GM12878 (cell line): ENCODE measurements around the gene SP8. TPM values are rescaled to one million over a fixed set of nuclear protein-coding genes. Genes with fewer than 3 reads are reported as not detected.

Source experiments
- ATAC-seq: fragments of 200-7000 bp; cut with Tn5 transposase; 3 replicates; pipeline ENCODE4 v1.9.1; 2020; ENCODE audit warnings: mild to moderate bottlenecking, moderate library complexity
- BruUV-seq: library from RNA; stranded (reverse); fragments of 400-500 nt; replicated peaks from 2 replicates; lab custom pipeline; 2021; lab: Mats Ljungman, UMichigan
- CTCF ChIA-PET: fragments of 300-600 bp; sonication (Branson Sonifier 250); formaldehyde crosslinking; extraction: SDS; loops from one replicate; lab custom pipeline; 2021; ENCODE audit warnings: inconsistent platforms; lab: Yijun Ruan, JAX
- POLR2A ChIA-PET: fragments of 350-600 bp; formaldehyde crosslinking; extraction: SDS; loops from one replicate; lab custom pipeline; 2021; ENCODE audit warnings: inconsistent platforms; lab: Charles Lee
- RAD21 ChIA-PET: fragments of 300-600 bp; sonication (Branson Sonifier 250); formaldehyde crosslinking; loops from one replicate; lab custom pipeline; 2023; ENCODE audit warnings: antibody characterized with exemption; ENCODE audit not compliant: unreplicated experiment; lab: Charles Lee
- SMC1A ChIA-PET: fragments of 300-600 bp; sonication (Branson Sonifier 250); formaldehyde crosslinking; loops from one replicate; lab custom pipeline; 2023; ENCODE audit not compliant: unreplicated experiment, uncharacterized antibody; lab: Charles Lee
- DNase-seq: peaks from one replicate; pipeline ENCODE4 v3.0.0-alpha.2; 2011; ENCODE audit warnings: low read depth, low spot score
- FAIRE-seq: peaks from 3 replicates; lab custom pipeline; 2011; peaks lifted over from hg19 to GRCh38; lab: Jason Lieb, UNC
- H2AFZ ChIP-seq: 2 replicates; pipeline ENCODE4 v1.6.0; 2011; ENCODE audit warnings: low read depth, low read length, control low read depth; ENCODE audit not compliant: control insufficient read depth
- H3K27ac ChIP-seq: 2 replicates; pipeline ENCODE4 v1.5.1; 2011; ENCODE audit warnings: control low read depth; ENCODE audit not compliant: control insufficient read depth, insufficient read depth
- H3K27me3 ChIP-seq, 2 experiments: replicated peaks in 1 of 2; 2 replicates each; pipeline versions ENCODE4 v1.6.0 to v1.6.1; 2011; ENCODE audit warnings: low read length in 1 of 2; ENCODE audit not compliant: control insufficient read depth in 2 of 2, insufficient read depth in 2 of 2
- H3K36me3 ChIP-seq, 2 experiments: 2 replicates each; pipeline ENCODE4 v1.5.1; 2011; ENCODE audit warnings: low read length in 1 of 2; ENCODE audit not compliant: control insufficient read depth in 2 of 2, insufficient read depth in 2 of 2
- H3K4me1 ChIP-seq: 2 replicates; pipeline ENCODE4 v1.6.1; 2011; ENCODE audit warnings: mild to moderate bottlenecking, low read length, moderate library complexity, mixed read lengths; ENCODE audit not compliant: control insufficient read depth, insufficient read depth
- H3K4me2 ChIP-seq: 2 replicates; pipeline ENCODE4 v1.6.0; 2011; ENCODE audit warnings: control low read depth; ENCODE audit not compliant: control insufficient read depth, insufficient read depth
- H3K4me3 ChIP-seq: fragments of 200-600 bp; sonication (generic); 2 replicates; pipeline ENCODE4 v1.5.1; 2016
- H3K79me2 ChIP-seq: 2 replicates; pipeline ENCODE4 v1.6.0; 2011; ENCODE audit warnings: low read length; ENCODE audit not compliant: control insufficient read depth, insufficient read depth
- H3K9ac ChIP-seq: 2 replicates; pipeline ENCODE4 v1.8.0; 2011; ENCODE audit warnings: low read length, control low read depth, mixed read lengths; ENCODE audit not compliant: control insufficient read depth, insufficient read depth
- H3K9me3 ChIP-seq: replicated peaks from 3 replicates; pipeline ENCODE4 v1.5.1; 2011; ENCODE audit warnings: mild to moderate bottlenecking, low read length; ENCODE audit not compliant: control insufficient read depth, insufficient read depth
- H4K20me1 ChIP-seq: 2 replicates; pipeline ENCODE4 v1.6.0; 2011; ENCODE audit not compliant: control insufficient read depth, insufficient read depth
- BACH1 ChIP-seq: fragments of 450-650 bp; IDR thresholded peaks from 2 replicates; pipeline ENCODE4 v1.6.1; 2017; ENCODE audit warnings: mild to moderate bottlenecking, borderline replicate concordance
- CREM ChIP-seq: IDR thresholded peaks from 2 replicates; pipeline ENCODE4 v1.6.1; 2014; ENCODE audit warnings: antibody characterized with exemption, low read depth
- IRF3 ChIP-seq: fragments of 450-650 bp; IDR thresholded peaks from 2 replicates; pipeline ENCODE4 v1.6.1; 2014; ENCODE audit warnings: mild to moderate bottlenecking
- MTA2 ChIP-seq: fragments of 450-650 bp; IDR thresholded peaks from 2 replicates; pipeline ENCODE4 v1.6.1; 2016; ENCODE audit warnings: low read depth, mild to moderate bottlenecking, moderate library complexity
- MYC ChIP-seq: IDR thresholded peaks from 2 replicates; pipeline ENCODE4 v1.6.1; 2011; ENCODE audit warnings: mild to moderate bottlenecking, low read length, moderate library complexity, inconsistent platforms; ENCODE audit not compliant: insufficient read depth, insufficient replicate concordance, insufficient read length, severe bottlenecking
- RELB ChIP-seq: fragments of 450-650 bp; IDR thresholded peaks from 2 replicates; pipeline ENCODE4 v1.6.1; 2017; ENCODE audit warnings: low read depth, mild to moderate bottlenecking, moderate library complexity
- REST ChIP-seq: IDR thresholded peaks from 2 replicates; pipeline ENCODE4 v1.6.1; 2012; ENCODE audit warnings: mild to moderate bottlenecking, low read depth, low read length
- SREBF2 ChIP-seq: IDR thresholded peaks from 2 replicates; pipeline ENCODE4 v1.6.1; 2012; ENCODE audit warnings: mild to moderate bottlenecking, low read length
- ZBED1 ChIP-seq: IDR thresholded peaks from 2 replicates; pipeline ENCODE4 v1.6.1; 2016; ENCODE audit warnings: borderline replicate concordance
- ZNF24 ChIP-seq: fragments of 450-650 bp; IDR thresholded peaks from 2 replicates; pipeline ENCODE4 v1.6.1; 2017; ENCODE audit warnings: antibody characterized with exemption, mild to moderate bottlenecking
- ZNF622 ChIP-seq: fragments of 450-650 bp; IDR thresholded peaks from 2 replicates; pipeline ENCODE4 v1.6.1; 2017; ENCODE audit warnings: mild to moderate bottlenecking, inconsistent platforms
- WGBS: methylation state at CpG from one replicate; pipeline ENCODE4 v1.1.6; 2016; ENCODE audit warnings: low lambda C conversion rate; ENCODE audit not compliant: insufficient replicate concordance, insufficient coverage; ENCODE audit errors: missing lambda C conversion rate; 5-methylcytosine and 5-hydroxymethylcytosine counted together
- in situ Hi-C: fragments of 300-500 bp; cut with MboI; formaldehyde crosslinking; loops from 9 replicates; pipeline ENCODE4 v1.14.3; 2018; ENCODE audit warnings: mixed read lengths
- intact Hi-C: fragments of 100-400 bp; cut with micrococcal nuclease; formaldehyde crosslinking; loops from one replicate; pipeline ENCODE4 v1.14.2; 2022; ENCODE audit not compliant: unreplicated experiment
- polyA plus RNA-seq, 11 experiments: library from polyadenylated mRNA; depleted of rRNA in 4 of 11; unstranded in 6 of 11; stranded (reverse) in 5 of 11; fragments of >200 nt; fragmentation: Nextera tagmentation in 4 of 11; fragmentation: Illumina TruSeq in 1 of 11; extraction: Ambion mirVana in 4 of 11; extraction: Trizol in 1 of 11; gene quantifications; 1 replicate in 1 of 11; 2 replicates in 10 of 11; pipeline versions ENCODE4 v1.2.1 to v1.2.3, GENCODE V29; 2011 to 2016; ENCODE audit warnings: inconsistent platforms in 2 of 11, missing spikeins in 2 of 11, low read depth in 1 of 11
- total RNA-seq, 4 experiments: library from RNA; depleted of rRNA in 3 of 4; stranded (reverse); fragments of >200 nt in 3 of 4; fragmentation: Illumina TruSeq in 1 of 4; extraction: Trizol in 1 of 4; gene quantifications; 2 replicates each; pipeline versions ENCODE4 v1.2.1 to v1.2.3, GENCODE V29; 2013 to 2021

The SP8 gene
- total and polyA plus RNA-seq, 10 of the 15 experiments (the other 5 are each of a cell fraction or from before 2014, with no cell fraction given) = not detected

GRCh38 chr7:20828947-20829346 is 42.3 kb upstream of the SP8 start:
- RAD21 ChIA-PET = no interaction called here

GRCh38 chr7:20827172-20827571 is 40.5 kb upstream of the SP8 start:
- ChIA-PET RAD21 (no interaction called here), POLR2A (no interaction called here), CTCF (no interaction called here), SMC1A (no interaction called here)
- no peaks in the 10 kb centered on the region for H3K36me3 ChIP-seq
- intact Hi-C loops = no loop called here
- no peaks in the 10 kb centered on the region for H4K20me1 ChIP-seq
- in situ Hi-C loops = no loop called here
- no peaks in the 10 kb centered on the region; a peak in 1 of 4 replicates for H3K27me3 ChIP-seq
- DNase-seq (no peak), FAIRE-seq (no peak), ATAC-seq (no peak)
- H3K4me3 ChIP-seq = no peak overlapping the region
- H3K79me2 ChIP-seq = no peaks in the 10 kb centered on the region
- BruUV-seq = no TSS peak
- no peaks in the 10 kb centered on the region for H3K9me3 ChIP-seq
- no peak overlapping the region for H2AFZ ChIP-seq
- no peak overlapping the region for H3K27ac ChIP-seq
- H3K4me1 ChIP-seq = no peaks in the 10 kb centered on the region
- no peak overlapping the region for H3K4me2 ChIP-seq
- 48% methylated on average over 9 of the region's 9 CpGs for WGBS
- H3K9ac ChIP-seq = no peak overlapping the region
- TF ChIP-seq RELB = no peak
- TF ChIP-seq SREBF2 = no peak
- no peak for TF ChIP-seq REST
- no peak for TF ChIP-seq MYC

More at GRCh38 chr7:20828947-20829346, 42.3 kb upstream of the SP8 start:
- H3K4me1 ChIP-seq = no peaks in the 10 kb centered on the region
- FAIRE-seq (no peak), ATAC-seq (peak; percentile 20; the same call in 2 of the 3 replicates), DNase-seq (no peak)
- no peaks in the 10 kb centered on the region; a peak in 1 of 4 replicates for H3K27me3 ChIP-seq
- no peak overlapping the region for H3K4me2 ChIP-seq
- H3K36me3 ChIP-seq = no peaks in the 10 kb centered on the region
- intact Hi-C loops = no loop called here
- H3K4me3 ChIP-seq = no peak overlapping the region
- ChIA-PET CTCF (interaction anchor here (0.6 to 0.7 kb wide), 2 partner anchors 20 to 422 kb away, joined by 3 to 4 read pairs; no protein-coding TSS in a partner anchor), POLR2A (no interaction called here), SMC1A (interaction anchor here (0.7 to 1.0 kb wide), 2 partner anchors 32 to 426 kb away, joined by 3 to 4 read pairs; no protein-coding TSS in a partner anchor)
- no peaks in the 10 kb centered on the region for H4K20me1 ChIP-seq
- H3K27ac ChIP-seq = no peak overlapping the region
- TF ChIP-seq BACH1 (no peak), MTA2 (peak; percentile 62; the same call in 1 of the 2 replicates), ZBED1 (no peak), IRF3 (no peak), CREM (no peak), ZNF24 (peak; percentile 80; the same call in 1 of the 2 replicates), ZNF622 (no peak)
- in situ Hi-C loops = no loop called here
- H3K9ac ChIP-seq = no peak overlapping the region
- WGBS = 15% methylated on average over 3 of the region's 3 CpGs
- H3K9me3 ChIP-seq = no peaks in the 10 kb centered on the region
- no TSS peak for BruUV-seq
- no peaks in the 10 kb centered on the region for H3K79me2 ChIP-seq
- no peak overlapping the region for H2AFZ ChIP-seq
